OCI-LY3 (cell line): ENCODE data around the gene SRRM4.
"Not testable (repeated sequence)": the region's sequence is repeated elsewhere in the genome, so short reads cannot be mapped to it uniquely, and the experiment has no call there.

Experiments used
- H2AFZ ChIP-seq: fragments of 200-600, 300-600 bp; shearing (Covaris generic); 2 replicates; pipeline ENCODE4 v1.6.0; 2014; ENCODE audit warnings: antibody characterized with exemption, low read depth, low read length
- H3K27ac ChIP-seq: fragments of 200-600, 300-600 bp; sonication (generic); 2 replicates; pipeline ENCODE4 v1.5.1; 2014; ENCODE audit warnings: mild to moderate bottlenecking, low read length, moderate library complexity, mixed read lengths
- H3K27me3 ChIP-seq: fragments of 200-600, 300-600 bp; sonication (generic); 2 replicates; pipeline ENCODE4 v1.6.1; 2014; ENCODE audit warnings: low read depth, low read length, mixed read lengths
- H3K36me3 ChIP-seq: fragments of 200-600, 300-600 bp; sonication (generic); replicated peaks from 2 replicates; pipeline ENCODE3; 2014; ENCODE audit warnings: low read depth, low read length, mixed read lengths
- H3K4me1 ChIP-seq: fragments of 300-600, 200-600 bp; sonication (generic); 2 replicates; pipeline ENCODE4 v1.6.1; 2014; ENCODE audit warnings: low read length, mixed read lengths
- H3K4me2 ChIP-seq: fragments of 200-600, 300-600 bp; sonication (generic); 2 replicates; pipeline ENCODE4 v1.6.1; 2014; ENCODE audit warnings: low read length, mixed read lengths
- H3K4me3 ChIP-seq: fragments of 300-600, 200-600 bp; sonication (generic); 2 replicates; pipeline ENCODE4 v1.5.1; 2014; ENCODE audit warnings: antibody characterized with exemption, mild to moderate bottlenecking, low read length, moderate library complexity
- H3K79me2 ChIP-seq: fragments of 300-600, 200-600 bp; shearing (Covaris generic); 2 replicates; pipeline ENCODE4 v1.6.1; 2014; ENCODE audit warnings: mild to moderate bottlenecking, low read length, mixed read lengths
- H3K9ac ChIP-seq: fragments of 300-600, 200-600 bp; shearing (Covaris generic); 2 replicates; pipeline ENCODE4 v1.6.0; 2014; ENCODE audit warnings: mild to moderate bottlenecking, low read length, moderate library complexity
- H3K9me3 ChIP-seq: fragments of 200-600, 300-600 bp; shearing (Covaris generic); 2 replicates; pipeline ENCODE4 v1.6.1; 2014; ENCODE audit warnings: low read length, mixed read lengths; ENCODE audit not compliant: insufficient read depth
- H4K20me1 ChIP-seq: fragments of 200-600, 300-600 bp; sonication (generic); 2 replicates; pipeline ENCODE4 v1.6.1; 2016; ENCODE audit warnings: low read length, mixed read lengths; ENCODE audit not compliant: insufficient read depth
- EZH2phosphoT487 ChIP-seq: fragments of 200-600 bp; shearing (Covaris generic); IDR thresholded peaks from 2 replicates; pipeline ENCODE4 v1.6.1; 2018; ENCODE audit warnings: antibody characterized with exemption, mixed run types, low read depth
- TF ChIP-seq, protein P1 (sequence below): fragments of 200-600, 300-600 bp; sonication (generic); IDR thresholded peaks from 2 replicates; pipeline ENCODE4 v1.5.1; 2014; ENCODE audit warnings: antibody characterized with exemption, low read length, low read depth

The SRRM4 gene

DNA sequence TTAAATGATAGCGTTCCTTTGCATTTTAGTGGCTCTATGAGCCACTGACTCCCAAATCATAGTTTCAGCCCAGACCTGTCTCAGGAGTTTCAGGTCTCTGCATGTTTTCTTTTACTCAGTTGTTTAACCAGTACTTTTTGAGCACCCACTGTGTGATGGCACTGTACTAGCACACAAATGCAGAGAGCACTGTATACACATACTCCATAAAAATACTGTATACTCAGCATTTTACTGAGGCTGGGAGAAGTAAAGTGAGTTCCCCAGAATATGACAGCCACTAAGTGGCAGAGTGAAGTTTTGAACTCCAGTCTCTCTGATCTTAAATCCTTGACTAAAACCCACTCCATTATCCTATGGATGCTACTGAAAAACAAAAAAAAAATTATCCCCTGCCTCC is 121.4 kb downstream of the SRRM4 start:
- H3K27ac ChIP-seq: no peak overlapping the region
- H4K20me1 ChIP-seq: no peaks in the 10 kb centered on the region
- no peaks in the 10 kb centered on the region for H3K27me3 ChIP-seq
- no peaks in the 10 kb centered on the region for H3K9me3 ChIP-seq
- H3K4me1 ChIP-seq: no peaks in the 10 kb centered on the region
- H2AFZ ChIP-seq: no peak overlapping the region
- no peaks in the 10 kb centered on the region for H3K79me2 ChIP-seq
- TF ChIP-seq, protein P1, sequence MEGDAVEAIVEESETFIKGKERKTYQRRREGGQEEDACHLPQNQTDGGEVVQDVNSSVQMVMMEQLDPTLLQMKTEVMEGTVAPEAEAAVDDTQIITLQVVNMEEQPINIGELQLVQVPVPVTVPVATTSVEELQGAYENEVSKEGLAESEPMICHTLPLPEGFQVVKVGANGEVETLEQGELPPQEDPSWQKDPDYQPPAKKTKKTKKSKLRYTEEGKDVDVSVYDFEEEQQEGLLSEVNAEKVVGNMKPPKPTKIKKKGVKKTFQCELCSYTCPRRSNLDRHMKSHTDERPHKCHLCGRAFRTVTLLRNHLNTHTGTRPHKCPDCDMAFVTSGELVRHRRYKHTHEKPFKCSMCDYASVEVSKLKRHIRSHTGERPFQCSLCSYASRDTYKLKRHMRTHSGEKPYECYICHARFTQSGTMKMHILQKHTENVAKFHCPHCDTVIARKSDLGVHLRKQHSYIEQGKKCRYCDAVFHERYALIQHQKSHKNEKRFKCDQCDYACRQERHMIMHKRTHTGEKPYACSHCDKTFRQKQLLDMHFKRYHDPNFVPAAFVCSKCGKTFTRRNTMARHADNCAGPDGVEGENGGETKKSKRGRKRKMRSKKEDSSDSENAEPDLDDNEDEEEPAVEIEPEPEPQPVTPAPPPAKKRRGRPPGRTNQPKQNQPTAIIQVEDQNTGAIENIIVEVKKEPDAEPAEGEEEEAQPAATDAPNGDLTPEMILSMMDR: no peak
- no peak for TF ChIP-seq EZH2phosphoT487
- no peaks in the 10 kb centered on the region for H3K36me3 ChIP-seq
- H3K4me3 ChIP-seq: no peak overlapping the region
- H3K9ac ChIP-seq: no peak overlapping the region
- no peak overlapping the region for H3K4me2 ChIP-seq

DNA sequence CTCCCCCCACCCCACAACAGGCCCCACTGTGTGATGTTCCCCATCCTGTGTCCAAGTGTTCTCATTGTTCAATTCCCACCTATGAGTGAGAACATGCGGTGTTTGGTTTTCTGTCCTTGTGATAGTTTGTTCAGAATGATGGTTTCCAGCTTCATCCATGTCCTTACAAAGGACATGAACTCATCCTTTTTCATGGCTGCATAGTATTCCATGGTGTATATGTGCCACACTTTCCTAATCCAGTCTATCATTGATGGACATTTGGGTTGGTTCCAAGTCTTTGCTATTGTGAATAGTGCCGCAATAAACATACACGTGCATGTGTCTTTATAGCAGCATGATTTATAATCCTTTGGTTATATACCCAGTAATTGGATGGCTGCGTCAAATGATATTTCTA is 123.6 kb downstream of the SRRM4 start:
- H3K36me3 ChIP-seq, H2AFZ ChIP-seq, H3K27me3 ChIP-seq, H4K20me1 ChIP-seq, H3K4me3 ChIP-seq, H3K9me3 ChIP-seq, H3K4me1 ChIP-seq, H3K27ac ChIP-seq, H3K9ac ChIP-seq, H3K79me2 ChIP-seq, H3K4me2 ChIP-seq: not testable (repeated sequence)

DNA sequence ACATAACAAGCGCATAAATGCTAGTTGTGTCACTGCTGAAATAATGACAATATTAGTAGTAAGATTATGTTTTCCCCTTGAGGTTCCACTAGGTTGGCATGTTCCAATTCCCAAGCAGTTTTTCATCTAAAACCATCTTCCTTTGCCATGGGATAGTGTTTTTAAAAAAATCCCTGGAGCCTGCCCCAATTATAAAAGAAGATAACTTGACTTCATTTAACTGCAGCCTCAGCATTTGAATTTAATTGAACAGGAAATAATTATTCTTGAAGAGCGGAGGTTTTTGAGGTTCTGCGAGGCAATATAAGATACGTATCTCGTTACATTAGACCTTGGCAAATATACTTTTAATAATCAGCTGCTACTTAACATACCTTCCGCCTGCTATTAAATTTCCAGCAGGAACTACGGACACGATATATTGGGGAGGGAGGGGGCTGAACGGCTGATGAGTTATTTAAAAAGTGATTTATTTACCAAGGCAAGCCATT is 132.2 kb downstream of the SRRM4 start:
- H2AFZ ChIP-seq: no peak overlapping the region
- no peak overlapping the region for H3K4me2 ChIP-seq
- H3K36me3 ChIP-seq: no peaks in the 10 kb centered on the region
- H3K4me3 ChIP-seq: no peak overlapping the region
- no peak overlapping the region for H3K27ac ChIP-seq
- H3K4me1 ChIP-seq: no peaks in the 10 kb centered on the region
- no peaks in the 10 kb centered on the region for H3K27me3 ChIP-seq
- no peaks in the 10 kb centered on the region for H3K9me3 ChIP-seq
- H4K20me1 ChIP-seq: no peaks in the 10 kb centered on the region
- TF ChIP-seq EZH2phosphoT487: no peak
- TF ChIP-seq, protein P1: no peak
- no peak overlapping the region for H3K9ac ChIP-seq
- no peaks in the 10 kb centered on the region for H3K79me2 ChIP-seq

DNA sequence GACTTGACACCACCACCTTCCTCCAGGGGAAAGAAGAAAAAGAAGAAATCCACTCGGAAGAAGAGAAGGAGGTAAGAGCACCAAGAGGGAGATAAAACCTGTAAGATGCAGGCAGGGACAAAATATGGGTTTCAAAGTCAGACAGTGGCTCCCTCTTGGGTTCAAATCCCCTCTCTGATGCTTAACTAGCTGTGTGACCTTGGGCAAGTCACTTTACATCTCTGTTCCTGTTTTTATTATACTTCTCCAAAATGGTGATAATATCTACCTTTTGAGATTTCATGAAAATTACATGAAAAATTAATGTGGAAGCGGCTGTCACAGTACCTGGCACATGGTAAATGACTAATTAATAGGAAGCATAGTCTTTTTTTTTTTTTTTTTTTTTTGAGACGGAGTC is 133.0 kb downstream of the SRRM4 start:
- H3K9me3 ChIP-seq: no peaks in the 10 kb centered on the region
- H3K4me3 ChIP-seq: no peak overlapping the region
- H3K9ac ChIP-seq: no peak overlapping the region
- no peaks in the 10 kb centered on the region for H4K20me1 ChIP-seq
- H3K27ac ChIP-seq: no peak overlapping the region
- no peaks in the 10 kb centered on the region for H3K4me1 ChIP-seq
- TF ChIP-seq, protein P1: no peak
- TF ChIP-seq EZH2phosphoT487: no peak
- no peaks in the 10 kb centered on the region for H3K79me2 ChIP-seq
- no peaks in the 10 kb centered on the region for H3K36me3 ChIP-seq
- no peak overlapping the region for H3K4me2 ChIP-seq
- no peak overlapping the region for H2AFZ ChIP-seq
- H3K27me3 ChIP-seq: no peaks in the 10 kb centered on the region
